GM23338 (cell line): Measurements from ENCODE around the gene UBAP1L. TPM values are rescaled to one million over a fixed set of nuclear protein-coding genes. Genes with fewer than 3 reads are reported as not detected.

ENCODE experiments used
- ATAC-seq: fragments of 200-7000 bp; cut with Tn5 transposase; 3 replicates; pipeline ENCODE4 v1.9.1; 2020
- DNase-seq: peaks from one replicate; pipeline ENCODE4 v3.0.0-alpha.2; 2015; ENCODE audit warnings: low spot score
- H2AFZ ChIP-seq: fragments of 200-600 bp; sonication (generic); 2 replicates; pipeline ENCODE4 v1.8.0; 2016; ENCODE audit warnings: antibody characterized with exemption, mild to moderate bottlenecking, moderate library complexity
- H3F3A ChIP-seq: fragments of 200-600 bp; sonication (generic); replicated peaks from 2 replicates; pipeline ENCODE4 v1.8.0; 2017; ENCODE audit warnings: antibody characterized with exemption, mixed run types, low read depth
- H3K27ac ChIP-seq: fragments of 200-600 bp; sonication (generic); 2 replicates; pipeline ENCODE4 v1.6.1; 2016; ENCODE audit warnings: low read depth
- H3K27me3 ChIP-seq: fragments of 200-600 bp; sonication (generic); 2 replicates; pipeline ENCODE4 v1.8.0; 2016; ENCODE audit warnings: mild to moderate bottlenecking, mixed run types, moderate library complexity; ENCODE audit not compliant: insufficient read depth
- H3K36me3 ChIP-seq: fragments of 200-600 bp; sonication (generic); 2 replicates; pipeline ENCODE4 v1.8.0; 2016; ENCODE audit warnings: mild to moderate bottlenecking; ENCODE audit not compliant: insufficient read depth
- H3K4me1 ChIP-seq: fragments of 200-600 bp; sonication (generic); 2 replicates; pipeline ENCODE4 v1.8.0; 2016; ENCODE audit warnings: mild to moderate bottlenecking, moderate library complexity; ENCODE audit not compliant: insufficient read depth
- H3K4me2 ChIP-seq: fragments of 200-600 bp; sonication (generic); 2 replicates; pipeline ENCODE4 v1.7.1; 2017; ENCODE audit warnings: mixed run types
- H3K4me3 ChIP-seq: fragments of 200-600 bp; sonication (generic); 2 replicates; pipeline ENCODE4 v1.6.1; 2016; ENCODE audit warnings: mixed run types
- H3K79me2 ChIP-seq: fragments of 200-600 bp; sonication (generic); replicated peaks from 2 replicates; pipeline ENCODE4 v1.8.0; 2017; ENCODE audit warnings: mild to moderate bottlenecking; ENCODE audit not compliant: insufficient read depth
- H3K9me2 ChIP-seq: fragments of 200-600 bp; sonication (generic); 2 replicates; pipeline ENCODE4 v1.8.0; 2017; ENCODE audit not compliant: insufficient read depth
- H4K20me1 ChIP-seq: fragments of 200-600 bp; sonication (generic); replicated peaks from 2 replicates; pipeline ENCODE4 v1.8.0; 2017; ENCODE audit warnings: mild to moderate bottlenecking; ENCODE audit not compliant: insufficient read depth
- H3K27ac Mint-ChIP-seq: 2 replicates; pipeline ENCODE4 v1.8.0; 2020; ENCODE audit warnings: inconsistent platforms, mild to moderate bottlenecking, moderate library complexity, mixed read lengths
- H3K27me3 Mint-ChIP-seq: 3 replicates; pipeline ENCODE4 v1.8.0; 2022; ENCODE audit warnings: low read depth, mild to moderate bottlenecking, moderate library complexity, mixed read lengths, inconsistent platforms; ENCODE audit not compliant: insufficient read depth, poor library complexity
- H3K36me3 Mint-ChIP-seq: 3 replicates; pipeline ENCODE4 v1.8.0; 2021; ENCODE audit warnings: low read depth, mild to moderate bottlenecking, inconsistent platforms, moderate library complexity, mixed read lengths
- H3K4me1 Mint-ChIP-seq: 3 replicates; pipeline ENCODE4 v1.8.0; 2020; ENCODE audit warnings: mild to moderate bottlenecking, inconsistent platforms, mixed read lengths
- H3K4me3 Mint-ChIP-seq: 3 replicates; pipeline ENCODE4 v1.8.0; 2021; ENCODE audit warnings: moderate library complexity, mild to moderate bottlenecking, inconsistent platforms, mixed read lengths
- H3K9me3 Mint-ChIP-seq: 3 replicates; pipeline ENCODE4 v1.8.0; 2020; ENCODE audit warnings: moderate library complexity, mild to moderate bottlenecking, inconsistent platforms, mixed read lengths
- CREB1 ChIP-seq: fragments of 250-450 bp; sonication (Bioruptor Pico); IDR thresholded peaks from 2 replicates; pipeline ENCODE4 v1.5.0; 2020; ENCODE audit warnings: low read depth, mild to moderate bottlenecking, moderate library complexity
- CTCF ChIP-seq, 2 experiments: fragments of 200-600 bp in 1 of 2; sonication (generic) in 1 of 2; conservative IDR thresholded peaks; 2 replicates each; pipeline versions ENCODE4 v1.5.1 to v1.6.1; 2016 to 2017; ENCODE audit warnings: antibody characterized with exemption in 2 of 2, low read depth in 2 of 2, mild to moderate bottlenecking in 2 of 2, moderate library complexity in 1 of 2
- EZH2phosphoT487 ChIP-seq: fragments of 200-600 bp; sonication (generic); IDR thresholded peaks from one replicate; pipeline ENCODE4 v1.8.1; 2018; ENCODE audit warnings: antibody characterized with exemption; ENCODE audit not compliant: unreplicated experiment
- POLR2AphosphoS5 ChIP-seq: IDR thresholded peaks from 2 replicates; pipeline ENCODE4 v1.6.1; 2016; ENCODE audit warnings: antibody characterized with exemption, low read depth
- REST ChIP-seq: IDR thresholded peaks from one replicate; pipeline ENCODE4 v1.6.1; 2018; ENCODE audit warnings: antibody characterized with exemption; ENCODE audit not compliant: unreplicated experiment
- STAT1 ChIP-seq: IDR thresholded peaks from one replicate; pipeline ENCODE4 v1.6.1; 2016; ENCODE audit warnings: antibody characterized with exemption; ENCODE audit not compliant: unreplicated experiment
- ZNF331 ChIP-seq: fragments of 250-450 bp; sonication (Bioruptor Pico); IDR thresholded peaks from 2 replicates; pipeline ENCODE4 v1.5.0; 2020; ENCODE audit warnings: low read depth, mild to moderate bottlenecking, moderate library complexity
- ZNF462 ChIP-seq: fragments of 250-450 bp; sonication (Bioruptor Pico); IDR thresholded peaks from 2 replicates; pipeline ENCODE4 v1.5.0; 2020; ENCODE audit warnings: mild to moderate bottlenecking, moderate library complexity
- polyA plus RNA-seq: library from polyadenylated mRNA; unstranded; fragments of >200 nt; fragmentation: Nextera tagmentation; extraction: Ambion mirVana; gene quantifications from 2 replicates; pipeline ENCODE4 v1.2.1, GENCODE V29; 2016
- total RNA-seq: library from RNA; depleted of rRNA; stranded (reverse); fragments of >200 nt; shearing (Covaris generic); gene quantifications from 2 replicates; pipeline ENCODE4 v1.2.3, GENCODE V29; 2014

UBAP1L gene
- total and polyA plus RNA-seq, 2 experiments from 2014 or later: 0.53 to 1.5 TPM

GRCh38 chr15:65083262-65083701, 31.7 kb downstream of the UBAP1L start:
- peaks cover 26% of the 10 kb centered on the region for H3F3A ChIP-seq
- peak; percentile 50 for ATAC-seq
- Mint-ChIP-seq H3K9me3 (no peaks in the 10 kb centered on the region), H3K27ac (no peak overlapping the region), H3K4me3 (peak overlapping the region; percentile 18), H3K4me1 (peaks cover 66% of the 10 kb centered on the region), H3K27me3 (peaks cover 14% of the 10 kb centered on the region), H3K36me3 (no peaks in the 10 kb centered on the region; the same call in 2 of the 3 replicates)
- peak; percentile 37 to 54 for TF ChIP-seq CTCF (conservative IDR thresholded peaks at IDR 0.05; ENCODE audit: low read depth in 2 of 2)
- TF ChIP-seq ZNF462 (CRISPR knock-in tag): no peak
- TF ChIP-seq REST: no peak
- TF ChIP-seq CREB1: no peak
- no peak for TF ChIP-seq EZH2phosphoT487
- TF ChIP-seq POLR2AphosphoS5: no peak
- no peak for TF ChIP-seq ZNF331 (CRISPR knock-in tag)
- no peak for TF ChIP-seq STAT1
- peak overlapping the region; percentile 42 for H3K4me3 ChIP-seq
- DNase-seq: peak; percentile 75
- H3K36me3 ChIP-seq: no peaks in the 10 kb centered on the region
- H3K4me2 ChIP-seq: peak overlapping the region; percentile 75
- no peaks in the 10 kb centered on the region for H3K79me2 ChIP-seq
- no peaks in the 10 kb centered on the region for H3K9me2 ChIP-seq
- peaks cover 44% of the 10 kb centered on the region for H3K4me1 ChIP-seq
- peak overlapping the region; percentile 86 for H2AFZ ChIP-seq
- H4K20me1 ChIP-seq: no peaks in the 10 kb centered on the region
- H3K27me3 ChIP-seq: 0 out of 2 replicates have a peak, but pooled peaks cover 3% of the 10 kb centered on the region
- H3K27ac ChIP-seq: peak overlapping the region; percentile 84
